ENCODE data around the gene TANK.
"Not testable (repeated sequence)": the region's sequence is repeated elsewhere in the genome, so short reads cannot be mapped to it uniquely, and the experiment has no call there.

Gene TANK

GRCh38 chr2:161132384-161132783 lies 27.8 kb upstream of the TANK start:
- DNase-seq = not testable (repeated sequence)

- DNase-seq = no peak
These were observed 26.9 kb upstream of the TANK start for GRCh38 chr2:161133366-161133765.

GRCh38 chr2:161134547-161135518 lies 25.4 kb upstream of the TANK start:
- peak in 9 of 56 donors; percentile 1 to 36 (median 15) for DNase-seq

- no peak for DNase-seq
These were observed 24.2 kb upstream of the TANK start for GRCh38 chr2:161135951-161136593.

- DNase-seq = no peak
These were observed 23.4 kb upstream of the TANK start for GRCh38 chr2:161136696-161137324.

- DNase-seq = no peak
These were observed 21.8 kb upstream of the TANK start for GRCh38 chr2:161138429-161138828.

GRCh38 chr2:161139098-161139987 lies 20.9 kb upstream of the TANK start:
- DNase-seq = no peak

GRCh38 chr2:161141033-161141432 lies 19.2 kb upstream of the TANK start:
- no peak for DNase-seq

- no peak for DNase-seq
These were observed 13.9 kb upstream of the TANK start for GRCh38 chr2:161146209-161146775.

- DNase-seq = no peak
These were observed 13.2 kb upstream of the TANK start for GRCh38 chr2:161146996-161147395.

GRCh38 chr2:161147856-161148255 lies 12.4 kb upstream of the TANK start:
- DNase-seq = no peak

GRCh38 chr2:161150704-161151103 lies 9.5 kb upstream of the TANK start:
- DNase-seq = no peak

GRCh38 chr2:161152302-161152701 lies 7.9 kb upstream of the TANK start:
- no peak for DNase-seq

GRCh38 chr2:161158882-161159281 lies 1.3 kb upstream of the TANK start:
- DNase-seq = no peak

- no peak for DNase-seq
These were observed 587 bp upstream of the TANK start for GRCh38 chr2:161159456-161160225.

GRCh38 chr2:161161074-161161706 lies 962 bp downstream of the TANK start:
- peak in 1 of 56 donors; percentile 6 for DNase-seq

- no peak for DNase-seq
These were observed 3.2 kb downstream of the TANK start for GRCh38 chr2:161163440-161163839.

- DNase-seq = no peak
These were observed 3.9 kb downstream of the TANK start for GRCh38 chr2:161164161-161164560.

GRCh38 chr2:161165266-161165665 lies 5.0 kb downstream of the TANK start:
- DNase-seq = no peak

All from amygdala (tissue), 56 donors.